Stomach (tissue), 19 donors: ENCODE results near the gene TMEM41A. TPM values are rescaled to one million over a fixed set of nuclear protein-coding genes. Genes with fewer than 3 reads are reported as not detected.
A peak's percentile ranks its signal among the peaks of the same experiment; 100 is the strongest.

Experiments
- DNase-seq, 2 donors: peaks; one replicate each; pipeline versions ENCODE4 v3.0.0 to v3.0.0-alpha.2; 2013 to 2019
- H3K27ac ChIP-seq, 5 donors: fragments of 200-600 bp in 4 of 5; sonication (generic) in 4 of 5; one replicate each; pipeline ENCODE4 v1.5.1; 2013 to 2019; ENCODE audit warnings: mild to moderate bottlenecking in 1 of 5, moderate library complexity in 1 of 5
- H3K27me3 ChIP-seq, 3 donors: fragments of 200-600 bp; sonication (generic); one replicate each; pipeline ENCODE4 v1.5.1; 2017 to 2019; ENCODE audit warnings: mixed run types in 1 of 3
- H3K36me3 ChIP-seq, 4 donors: fragments of 200-600 bp; sonication (generic); 1 replicate in 3 of 4; 2 replicates in 1 of 4; pipeline ENCODE4 v1.5.1; 2016 to 2019
- H3K4me1 ChIP-seq, 4 donors: fragments of 200-600 bp; sonication (generic); one replicate each; pipeline ENCODE4 v1.5.1; 2016 to 2019
- H3K4me3 ChIP-seq, 4 donors: fragments of 200-600 bp; sonication (generic) in 3 of 4; one replicate each; pipeline ENCODE4 v1.5.1; 2016 to 2019; ENCODE audit warnings: mild to moderate bottlenecking in 1 of 4
- H3K9me3 ChIP-seq, 4 donors: fragments of 200-600 bp; sonication (generic); one replicate each; pipeline ENCODE4 v1.5.1; 2016 to 2019
- EP300 ChIP-seq: sonication (generic); formaldehyde crosslinking; IDR thresholded peaks from one replicate; pipeline ENCODE4 v1.6.1; 2017; ENCODE audit warnings: antibody characterized with exemption
- POLR2A ChIP-seq, 4 donors: fragments of 450-650 bp; IDR thresholded peaks; one replicate each; pipeline ENCODE4 v1.6.1; 2016; ENCODE audit warnings: antibody characterized with exemption in 4 of 4, control low read depth in 2 of 4, mild to moderate bottlenecking in 1 of 4, moderate library complexity in 1 of 4
- POLR2AphosphoS5 ChIP-seq, 3 donors: sonication (generic); formaldehyde crosslinking; IDR thresholded peaks; one replicate each; pipeline ENCODE4 v1.6.1; 2016; ENCODE audit warnings: antibody characterized with exemption in 3 of 3
- WGBS, 5 donors: extraction: QIAGEN DNeasy Blood & Tissue Kit in 3 of 5; methylation state at CpG; one replicate each; pipeline versions ENCODE4 v1.1.5 to v1.1.7; 2013 to 2018; 5-methylcytosine and 5-hydroxymethylcytosine counted together
- intact Hi-C: fragments of 100-400 bp; cut with DNase I; formaldehyde crosslinking; loops from one replicate; pipeline ENCODE4 v1.15.1; 2023; ENCODE audit warnings: low total_unique reads
- long read RNA-seq, 10 donors: transcript quantifications; one replicate each; lab custom pipeline, GENCODE V29; 2026
- polyA plus RNA-seq, 3 donors: library from polyadenylated mRNA; stranded (reverse); fragments of 200-250 nt; gene quantifications; one replicate each; pipeline ENCODE4 v1.2.3, GENCODE V29; 2013
- total RNA-seq, 5 donors: library from RNA; depleted of rRNA; stranded (reverse); fragments of >200 nt; gene quantifications; one replicate each; pipeline versions ENCODE4 v1.1.0 to v1.2.3, GENCODE V29; 2014 to 2016
- TF ChIP-seq, protein P1 (sequence below), 7 experiments: fragments of 450-650 bp in 4 of 7; fragments of 200-600 bp in 3 of 7; sonication (generic) in 3 of 7; IDR thresholded peaks; one replicate each; pipeline ENCODE4 v1.5.1; 2016 to 2019; ENCODE audit warnings: antibody characterized with exemption in 7 of 7, control low read depth in 2 of 7, mild to moderate bottlenecking in 1 of 7
- donor health status: healthy with polysubstance abuse.
- donor health status: Bipolar disorder and iron deficiency.
- donor health status: healthy.

The TMEM41A gene
- 10 to 100 TPM in 4 of 5 donors, 1 to 10 TPM in 1; 5.8 to 54.3 (median 23.2) TPM for total RNA-seq
- polyA plus RNA-seq = 1 to 10 TPM; 5.7 to 8.9 (median 6.7) TPM
- long read RNA-seq, donor 1, partial matches to known transcripts = 0 of 1 reads
- long read RNA-seq, donor 1, other reads (novel, unspliced or antisense) = 0 of 1 reads
- long read RNA-seq, donor 2, full-length matches to known transcripts = 11 of 11 reads
- long read RNA-seq, donor 2, partial matches to known transcripts = 0 of 11 reads
- long read RNA-seq, donor 2, other reads (novel, unspliced or antisense) = 0 of 11 reads
- long read RNA-seq, donor 3, full-length matches to known transcripts = 5 of 5 reads
- long read RNA-seq, donor 3, partial matches to known transcripts = 0 of 5 reads
- long read RNA-seq, donor 3, other reads (novel, unspliced or antisense) = 0 of 5 reads
- long read RNA-seq, donor 4 = 0 reads
- long read RNA-seq, donor 5, transcript TMEM41A-203 (5 exons, 2,827 nt) = major isoform, 8 of 10 reads
- long read RNA-seq, donor 5, partial matches to known transcripts = 0 of 10 reads
- long read RNA-seq, donor 5, other reads (novel, unspliced or antisense) = 0 of 10 reads
- long read RNA-seq, donor 6 = 0 reads
- long read RNA-seq, donor 7, transcript TMEM41A-203 (5 exons, 2,827 nt) = major isoform, 5 of 5 reads
- long read RNA-seq, donor 7, partial matches to known transcripts = 0 of 5 reads
- long read RNA-seq, donor 7, other reads (novel, unspliced or antisense) = 0 of 5 reads
- long read RNA-seq, donor 8, transcript TMEM41A-203 (5 exons, 2,827 nt) = major isoform, 8 of 8 reads
- long read RNA-seq, donor 8, partial matches to known transcripts = 0 of 8 reads
- long read RNA-seq, donor 8, other reads (novel, unspliced or antisense) = 0 of 8 reads
- long read RNA-seq, donor 9, partial matches to known transcripts = 0 of 3 reads
- long read RNA-seq, donor 9, other reads (novel, unspliced or antisense) = 0 of 3 reads
- long read RNA-seq, donor 10, transcript TMEM41A-203 (5 exons, 2,827 nt) = major isoform, 7 of 7 reads
- long read RNA-seq, donor 10, partial matches to known transcripts = 0 of 7 reads
- long read RNA-seq, donor 10, other reads (novel, unspliced or antisense) = 0 of 7 reads

DNA sequence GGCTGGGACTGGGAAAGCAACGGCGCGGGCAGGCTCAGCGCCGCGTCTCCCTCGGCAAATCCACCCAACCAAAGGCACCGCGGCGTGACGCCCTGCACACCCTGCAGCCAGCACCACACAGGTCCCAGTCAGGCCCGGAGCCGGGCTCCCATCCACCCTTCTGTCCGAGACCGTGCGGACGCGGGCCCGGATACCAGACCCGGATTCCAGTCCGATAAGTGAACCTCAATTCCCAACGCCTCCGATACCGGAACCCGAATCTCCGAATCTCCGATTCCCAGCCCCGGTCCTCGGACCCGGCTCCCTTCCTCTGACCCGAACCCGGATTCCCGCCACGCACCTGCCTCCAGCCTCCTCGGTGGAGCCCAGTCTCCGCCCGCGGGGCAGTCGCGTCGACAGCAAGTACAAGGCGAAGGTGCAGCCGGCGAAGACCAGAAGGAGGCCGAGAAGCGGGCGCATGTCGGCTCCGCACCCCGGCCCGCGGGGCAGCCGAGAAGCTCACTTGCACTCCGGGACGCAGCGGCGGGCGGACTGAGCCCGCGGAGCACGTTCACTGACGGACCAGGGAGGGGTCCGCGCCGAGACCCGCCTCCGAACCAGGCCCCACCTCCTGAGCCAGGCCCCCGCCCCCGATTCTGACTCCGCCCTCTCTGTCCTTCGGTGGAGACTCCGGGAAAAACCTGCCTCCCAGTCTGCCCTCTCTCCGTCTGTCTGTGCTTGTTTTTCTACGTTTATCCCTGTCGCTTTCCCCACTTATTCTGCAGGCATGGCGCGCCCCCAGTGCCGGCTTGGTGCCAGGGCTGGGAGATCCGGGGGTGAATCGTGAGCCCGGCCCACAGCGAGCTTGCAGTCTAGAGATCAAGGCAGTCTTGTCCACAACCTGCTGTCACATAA is at the start of gene TMEM41A:
Gene TMEM41A, minus strand, starts transcription at position 533 of the 894 bp plus-strand sequence. Its CDS starts 74 bp downstream, at position 459.
- intact Hi-C loops = no loop called here
- Histone ChIP-seq H3K27me3 (peaks cover 0 to 7% (median 0%) of the 10 kb centered on the region in 3 donors), H3K9me3 (no peaks in the 10 kb centered on the region), H3K4me1 (peaks cover 16 to 42% (median 37%) of the 10 kb centered on the region in 4 donors), H3K36me3 (peaks cover 24 to 32% (median 31%) of the 10 kb centered on the region in 4 donors), H3K27ac (peak within 1 kb of the TSS; percentile 92 to 95 (median 93)), H3K4me3 (peak within 1 kb of the TSS; percentile 83 to 92 (median 88))
- WGBS, 5 donors = 0 to 3% (median 1%) methylated on average over 35 to 82 of the region's 82 CpGs
- DNase-seq = peak; percentile 97
- TF ChIP-seq POLR2A (IDR thresholded peaks at IDR 0.05) = peak in 2 of 4 donors; percentile 15 to 83
- no peak for TF ChIP-seq EP300
- peak; percentile 72 to 97 (median 96) for TF ChIP-seq POLR2AphosphoS5 (IDR thresholded peaks at IDR 0.05)

DNA sequence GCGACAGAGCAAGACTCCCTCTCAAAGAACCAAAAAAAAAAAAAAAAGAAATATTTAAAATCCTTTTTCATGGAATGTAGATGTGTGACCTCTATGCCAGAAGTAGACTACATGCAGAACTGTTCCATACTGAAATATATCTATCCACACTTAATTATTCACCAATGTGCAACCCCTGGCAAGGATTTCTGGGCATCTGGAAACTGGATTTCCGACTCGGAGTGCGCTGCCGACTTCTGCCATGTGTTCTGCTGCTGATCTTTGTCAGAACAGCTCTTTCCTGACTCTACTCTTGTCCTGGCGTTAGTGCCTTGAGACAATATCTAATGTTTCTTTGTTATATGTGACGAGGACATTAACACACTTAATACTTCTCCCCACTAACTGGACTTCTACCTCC is 41.9 kb upstream of the TMEM41A start:
- WGBS, 5 donors = 87 to 94% (median 93%) methylated on average over 7 of the region's 7 CpGs
- intact Hi-C loops = no loop called here
- TF ChIP-seq, protein P1, sequence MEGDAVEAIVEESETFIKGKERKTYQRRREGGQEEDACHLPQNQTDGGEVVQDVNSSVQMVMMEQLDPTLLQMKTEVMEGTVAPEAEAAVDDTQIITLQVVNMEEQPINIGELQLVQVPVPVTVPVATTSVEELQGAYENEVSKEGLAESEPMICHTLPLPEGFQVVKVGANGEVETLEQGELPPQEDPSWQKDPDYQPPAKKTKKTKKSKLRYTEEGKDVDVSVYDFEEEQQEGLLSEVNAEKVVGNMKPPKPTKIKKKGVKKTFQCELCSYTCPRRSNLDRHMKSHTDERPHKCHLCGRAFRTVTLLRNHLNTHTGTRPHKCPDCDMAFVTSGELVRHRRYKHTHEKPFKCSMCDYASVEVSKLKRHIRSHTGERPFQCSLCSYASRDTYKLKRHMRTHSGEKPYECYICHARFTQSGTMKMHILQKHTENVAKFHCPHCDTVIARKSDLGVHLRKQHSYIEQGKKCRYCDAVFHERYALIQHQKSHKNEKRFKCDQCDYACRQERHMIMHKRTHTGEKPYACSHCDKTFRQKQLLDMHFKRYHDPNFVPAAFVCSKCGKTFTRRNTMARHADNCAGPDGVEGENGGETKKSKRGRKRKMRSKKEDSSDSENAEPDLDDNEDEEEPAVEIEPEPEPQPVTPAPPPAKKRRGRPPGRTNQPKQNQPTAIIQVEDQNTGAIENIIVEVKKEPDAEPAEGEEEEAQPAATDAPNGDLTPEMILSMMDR (IDR thresholded peaks at IDR 0.05) = no peak
- no peak for TF ChIP-seq POLR2AphosphoS5 (IDR thresholded peaks at IDR 0.05)
- no peak for TF ChIP-seq EP300
- TF ChIP-seq POLR2A (IDR thresholded peaks at IDR 0.05) = no peak
- no peak for DNase-seq
- peaks cover 5 to 24% (median 11%) of the 10 kb centered on the region in 4 donors for H3K4me1 ChIP-seq
- H3K4me3 ChIP-seq = no peak overlapping the region
- peak overlapping the region in 1 of 5 donors; percentile 73 for H3K27ac ChIP-seq
- peaks cover 0 to 16% (median 4%) of the 10 kb centered on the region in 4 donors for H3K36me3 ChIP-seq
- H3K27me3 ChIP-seq = no peaks in the 10 kb centered on the region
- H3K9me3 ChIP-seq = no peaks in the 10 kb centered on the region

DNA sequence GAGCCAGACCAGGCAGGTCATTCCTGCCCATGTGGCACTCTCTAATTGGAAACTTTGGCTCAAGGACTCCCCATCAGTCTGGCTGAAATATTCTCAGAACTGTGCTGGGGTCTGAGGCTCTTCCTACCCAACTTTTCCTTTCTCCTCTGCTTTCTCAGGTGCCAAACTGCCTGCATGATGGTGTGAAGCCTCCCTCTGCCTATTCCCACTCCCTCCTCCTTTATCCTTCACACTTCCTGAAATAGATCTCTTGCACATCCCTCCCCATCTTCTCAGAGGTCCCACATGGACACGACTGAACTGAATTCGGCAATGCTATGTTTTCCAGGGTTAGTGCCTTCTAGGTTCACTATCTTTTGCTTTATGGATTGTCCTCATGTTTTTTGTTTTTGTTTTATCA is 41.1 kb upstream of the TMEM41A start:
- H3K9me3 ChIP-seq = no peaks in the 10 kb centered on the region
- peak overlapping the region in 4 of 5 donors; percentile 3 to 73 (median 44) for H3K27ac ChIP-seq
- 73 to 80% (median 79%) methylated on average over 2 of the region's 2 CpGs for WGBS, 5 donors
- no peaks in the 10 kb centered on the region for H3K27me3 ChIP-seq
- intact Hi-C loops = no loop called here
- no peak overlapping the region for H3K4me3 ChIP-seq
- peaks cover 0 to 16% (median 4%) of the 10 kb centered on the region in 4 donors for H3K36me3 ChIP-seq
- DNase-seq = no peak
- peaks cover 0 to 20% (median 9%) of the 10 kb centered on the region in 4 donors for H3K4me1 ChIP-seq
- TF ChIP-seq EP300 = no peak
- TF ChIP-seq, protein P1 (IDR thresholded peaks at IDR 0.05) = no peak

DNA sequence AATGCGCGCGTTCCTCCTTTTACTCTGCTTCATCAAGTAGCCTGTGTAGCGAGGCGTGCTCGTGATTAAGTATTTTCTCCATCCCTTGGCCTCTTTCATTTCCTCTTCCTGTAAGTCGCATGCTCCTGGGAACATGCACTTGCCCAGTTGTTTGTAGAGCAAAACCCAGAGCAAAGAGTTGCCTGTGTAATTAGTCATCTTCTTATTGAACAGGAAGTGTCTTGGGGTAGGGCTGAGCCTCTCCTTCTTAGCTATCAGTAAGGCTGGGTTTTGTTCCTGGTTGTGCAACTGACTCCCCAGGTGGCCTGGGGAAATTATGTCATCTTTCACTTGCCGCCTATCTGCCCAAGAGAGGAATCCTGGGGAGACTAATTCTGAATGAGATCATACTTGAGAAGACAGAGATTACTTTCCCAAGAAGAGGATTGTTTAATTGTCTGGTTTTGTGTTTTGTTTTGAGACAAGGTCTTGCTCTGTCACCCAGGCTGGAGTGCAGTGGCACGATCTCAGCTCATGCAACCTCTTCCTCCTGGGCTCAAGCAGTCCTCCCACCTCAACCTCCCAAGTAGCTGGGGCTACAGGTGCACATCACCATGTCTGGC is 38.6 kb upstream of the TMEM41A start:
- 15 to 25% (median 18%) methylated on average over 9 of the region's 9 CpGs for WGBS, 5 donors
- Histone ChIP-seq H3K4me1 (peaks cover 0 to 14% (median 3%) of the 10 kb centered on the region in 4 donors), H3K36me3 (peaks cover 0 to 14% (median 5%) of the 10 kb centered on the region in 4 donors), H3K4me3 (no peak overlapping the region), H3K27me3 (no peaks in the 10 kb centered on the region), H3K27ac (peak overlapping the region; percentile 78 to 94 (median 82)), H3K9me3 (no peaks in the 10 kb centered on the region)
- peak; percentile 69 to 91 for DNase-seq
- intact Hi-C loops = no loop called here
- TF ChIP-seq EP300 = no peak
- TF ChIP-seq POLR2AphosphoS5 (IDR thresholded peaks at IDR 0.05) = peak in 2 of 3 donors; percentile 76 to 95
- no peak for TF ChIP-seq POLR2A (IDR thresholded peaks at IDR 0.05)
- TF ChIP-seq, protein P1 (IDR thresholded peaks at IDR 0.05) = peak in 1 of 7 experiments; percentile 18
